Mesendoderm (in vitro differentiated cells): ENCODE results near the gene KIF27.

ENCODE experiments used
- DNase-seq: peaks from one replicate; pipeline ENCODE4 v3.0.0; 2013
- H2AK5ac ChIP-seq: 2 replicates; pipeline ENCODE4 v1.6.1; 2013; ENCODE audit warnings: low read length, inconsistent platforms
- H2BK120ac ChIP-seq: 2 replicates; pipeline ENCODE4 v1.6.1; 2013; ENCODE audit warnings: low read depth, mild to moderate bottlenecking, low read length, moderate library complexity, mixed read lengths
- H2BK15ac ChIP-seq: replicated peaks from 2 replicates; pipeline ENCODE4 v1.6.1; 2013; ENCODE audit warnings: low read depth, mild to moderate bottlenecking, moderate library complexity
- H2BK5ac ChIP-seq: 2 replicates; pipeline ENCODE4 v1.6.1; 2013; ENCODE audit warnings: low read length, inconsistent platforms
- H3K18ac ChIP-seq: 2 replicates; pipeline ENCODE4 v1.6.1; 2013; ENCODE audit warnings: mild to moderate bottlenecking, low read length, mixed read lengths
- H3K23ac ChIP-seq: one replicate; pipeline ENCODE4 v1.6.1; 2013; ENCODE audit warnings: low read length
- H3K27ac ChIP-seq: 2 replicates; pipeline ENCODE4 v1.5.1; 2013; ENCODE audit warnings: low read depth, mild to moderate bottlenecking, inconsistent platforms, low read length, moderate library complexity
- H3K27me3 ChIP-seq: 2 replicates; pipeline ENCODE4 v1.6.1; 2013; ENCODE audit warnings: low read length, control low read depth, mild to moderate bottlenecking, inconsistent platforms; ENCODE audit not compliant: insufficient read depth, poor library complexity
- H3K36me3 ChIP-seq: 2 replicates; pipeline ENCODE4 v1.6.1; 2013; ENCODE audit warnings: low read length, inconsistent platforms; ENCODE audit not compliant: control insufficient read depth, insufficient read depth
- H3K4ac ChIP-seq: one replicate; pipeline ENCODE4 v1.6.1; 2013; ENCODE audit warnings: low read depth, mild to moderate bottlenecking, low read length, moderate library complexity
- H3K4me1 ChIP-seq: 2 replicates; pipeline ENCODE4 v1.6.1; 2013; ENCODE audit warnings: low read depth, low read length, inconsistent platforms; ENCODE audit not compliant: control insufficient read depth
- H3K4me2 ChIP-seq: 2 replicates; pipeline ENCODE4 v1.6.1; 2013; ENCODE audit warnings: low read length
- H3K4me3 ChIP-seq: 2 replicates; pipeline ENCODE4 v1.5.1; 2013; ENCODE audit warnings: mild to moderate bottlenecking, low read length
- H3K56ac ChIP-seq: one replicate; pipeline ENCODE4 v1.6.1; 2013; ENCODE audit warnings: low read length
- H3K79me1 ChIP-seq: 2 replicates; pipeline ENCODE4 v1.6.1; 2013; ENCODE audit warnings: low read length, inconsistent platforms
- H3K79me2 ChIP-seq: 2 replicates; pipeline ENCODE4 v1.6.1; 2013; ENCODE audit warnings: mild to moderate bottlenecking, low read length; ENCODE audit not compliant: control insufficient read depth, insufficient read depth
- H3K9ac ChIP-seq: 2 replicates; pipeline ENCODE4 v1.6.1; 2013; ENCODE audit warnings: low read length, inconsistent platforms
- H4K5ac ChIP-seq: one replicate; pipeline ENCODE4 v1.6.1; 2013; ENCODE audit warnings: low read length
- H4K8ac ChIP-seq: one replicate; pipeline ENCODE4 v1.6.1; 2013; ENCODE audit warnings: low read depth, mild to moderate bottlenecking, control low read depth, low read length, moderate library complexity
- WGBS: extraction: QIAGEN DNeasy Blood & Tissue Kit; methylation state at CpG from one replicate; pipeline ENCODE4 v1.1.7; 2013; ENCODE audit warnings: low lambda C conversion rate, missing lambda C conversion rate; ENCODE audit not compliant: insufficient coverage; ENCODE audit errors: extremely low coverage; 5-methylcytosine and 5-hydroxymethylcytosine counted together

Gene KIF27

GRCh38 chr9:83800236-83801033, 120.8 kb downstream of the KIF27 start:
- no CpG with 5 or more reads among the region's 13 CpGs for WGBS
- Histone ChIP-seq H3K79me1 (no peaks in the 10 kb centered on the region), H3K23ac (no peak overlapping the region), H4K8ac (no peak overlapping the region), H3K4me2 (no peak overlapping the region), H3K56ac (no peak overlapping the region), H3K9ac (no peak overlapping the region), H3K4me1 (no peaks in the 10 kb centered on the region), H4K5ac (no peak overlapping the region), H3K36me3 (no peaks in the 10 kb centered on the region), H2BK120ac (no peak overlapping the region), H3K79me2 (no peaks in the 10 kb centered on the region), H3K4me3 (no peak overlapping the region), H3K27me3 (no peaks in the 10 kb centered on the region), H3K4ac (no peak overlapping the region), H3K18ac (no peak overlapping the region), H3K27ac (no peak overlapping the region), H2BK15ac (no peak overlapping the region), H2AK5ac (no peak overlapping the region), H2BK5ac (no peak overlapping the region)
- DNase-seq = no peak

GRCh38 chr9:83794051-83794450, 127.2 kb downstream of the KIF27 start:
- Histone ChIP-seq H2AK5ac (no peak overlapping the region), H3K27me3 (no peaks in the 10 kb centered on the region), H3K4me2 (no peak overlapping the region), H3K79me1 (no peaks in the 10 kb centered on the region), H3K23ac (no peak overlapping the region), H4K5ac (no peak overlapping the region), H3K9ac (no peak overlapping the region), H3K4me1 (no peaks in the 10 kb centered on the region), H3K27ac (no peak overlapping the region), H3K18ac (no peak overlapping the region), H2BK5ac (no peak overlapping the region), H2BK120ac (no peak overlapping the region), H4K8ac (no peak overlapping the region), H3K79me2 (no peaks in the 10 kb centered on the region), H3K4me3 (no peak overlapping the region), H3K4ac (no peak overlapping the region), H3K36me3 (no peaks in the 10 kb centered on the region), H2BK15ac (no peak overlapping the region), H3K56ac (no peak overlapping the region)
- DNase-seq = no peak
- no CpG with 5 or more reads among the region's 2 CpGs for WGBS

- DNase-seq = no peak
- no peaks in the 10 kb centered on the region for H3K36me3 ChIP-seq
- no peak overlapping the region for H3K27ac ChIP-seq
- no peak overlapping the region for H3K18ac ChIP-seq
- no peak overlapping the region for H3K9ac ChIP-seq
- no peaks in the 10 kb centered on the region for H3K79me1 ChIP-seq
- H3K4me3 ChIP-seq = no peak overlapping the region
- H2BK15ac ChIP-seq = no peak overlapping the region
- H3K4ac ChIP-seq = no peak overlapping the region
- no peak overlapping the region for H3K56ac ChIP-seq
- H3K27me3 ChIP-seq = no peaks in the 10 kb centered on the region
- H3K4me1 ChIP-seq = no peaks in the 10 kb centered on the region
- no peak overlapping the region for H2AK5ac ChIP-seq
- H3K23ac ChIP-seq = no peak overlapping the region
- no peak overlapping the region for H3K4me2 ChIP-seq
- WGBS = no CpG with 5 or more reads among the region's 1 CpG
- no peaks in the 10 kb centered on the region for H3K79me2 ChIP-seq
- no peak overlapping the region for H4K5ac ChIP-seq
- no peak overlapping the region for H2BK5ac ChIP-seq
- H4K8ac ChIP-seq = no peak overlapping the region
- H2BK120ac ChIP-seq = no peak overlapping the region
Observed at GRCh38 chr9:83792746-83793145, 128.5 kb downstream of the KIF27 start.
